Measurements from ENCODE around the gene BBOX1. TPM values are rescaled to one million over a fixed set of nuclear protein-coding genes. Genes with fewer than 3 reads are reported as not detected.
"Not testable (repeated sequence)": the region's sequence is repeated elsewhere in the genome, so short reads cannot be mapped to it uniquely, and the experiment has no call there.

Gene BBOX1
- polyA plus RNA-seq, 3 donors = not detected

- Histone ChIP-seq H3K27ac (ENCODE audit: low read depth in 1 of 2, low read length in 2 of 2) (no peak overlapping the region), H3K27me3 (ENCODE audit: control insufficient read depth in 2 of 2, insufficient read depth in 2 of 2, low read length in 2 of 2) (no peaks in the 10 kb centered on the region), H3K9ac (ENCODE audit: insufficient read depth, low read length, poor library complexity, severe bottlenecking) (no peak overlapping the region), H3K4me1 (ENCODE audit: control insufficient read depth in 1 of 2, insufficient read depth in 2 of 2, low read length in 2 of 2) (no peaks in the 10 kb centered on the region), H4K20me1 (ENCODE audit: insufficient read depth, low read length) (no peaks in the 10 kb centered on the region), H3K4me3 (replicated peaks in 1 of 3; ENCODE audit: low read depth in 2 of 3, low read length in 3 of 3) (no peak overlapping the region), H3K36me3 (replicated peaks in 1 of 2; ENCODE audit: control insufficient read depth in 1 of 2, insufficient read depth in 2 of 2, low read length in 2 of 2) (no peaks in the 10 kb centered on the region), H3K4me2 (replicated peaks; ENCODE audit: extremely low read depth, low read length, poor library complexity, severe bottlenecking) (no peak overlapping the region), H2AFZ (ENCODE audit: insufficient read depth, low read depth, low read length, poor library complexity, severe bottlenecking) (no peak overlapping the region), H3K79me2 (ENCODE audit: insufficient read depth, low read length) (no peaks in the 10 kb centered on the region), H3K9me3 (replicated peaks in 1 of 2; ENCODE audit: control insufficient read depth in 1 of 2, insufficient read depth in 1 of 2, low read length in 2 of 2) (peaks cover 10 to 17% of the 10 kb centered on the region in 2 donors)
- intact Hi-C loops (cut with micrococcal nuclease) = no loop called here
- Mint-ChIP-seq H3K9me3 (peaks cover under 1 to 11% (median 5%) of the 10 kb centered on the region in 7 donors), H3K27me3 (ENCODE audit: low read depth in 3 of 3) (peaks cover 0 to 1% (median 0%) of the 10 kb centered on the region in 3 donors), H3K36me3 (no peaks in the 10 kb centered on the region), H3K4me1 (no peaks in the 10 kb centered on the region), H3K4me3 (no peak overlapping the region), H3K27ac (no peak overlapping the region)
- no peak for DNase-seq
- no peak for TF ChIP-seq CTCF (IDR thresholded peaks at IDR 0.05)
These were observed 90.2 kb downstream of the BBOX1 start for GRCh38 chr11:27130806-27131205.

- WGBS (ENCODE audit: insufficient coverage) = 94% methylated on average over 5 of the region's 8 CpGs
- H3K36me3 Mint-ChIP-seq; DNase-seq; H3K4me1 Mint-ChIP-seq; H3K27me3 ChIP-seq (ENCODE audit: control insufficient read depth in 2 of 2, insufficient read depth in 2 of 2, low read length in 2 of 2); H3K27ac Mint-ChIP-seq; H3K4me3 ChIP-seq (replicated peaks in 1 of 3; ENCODE audit: low read depth in 2 of 3, low read length in 3 of 3); intact Hi-C loops (cut with micrococcal nuclease); H3K4me3 Mint-ChIP-seq; H3K79me2 ChIP-seq (ENCODE audit: insufficient read depth, low read length); H3K27ac ChIP-seq (ENCODE audit: low read depth in 1 of 2, low read length in 2 of 2); H3K27me3 Mint-ChIP-seq (ENCODE audit: low read depth in 3 of 3); H4K20me1 ChIP-seq (ENCODE audit: insufficient read depth, low read length); H3K4me2 ChIP-seq (replicated peaks; ENCODE audit: extremely low read depth, low read length, poor library complexity, severe bottlenecking); H3K36me3 ChIP-seq (replicated peaks in 1 of 2; ENCODE audit: control insufficient read depth in 1 of 2, insufficient read depth in 2 of 2, low read length in 2 of 2); H2AFZ ChIP-seq (ENCODE audit: insufficient read depth, low read depth, low read length, poor library complexity, severe bottlenecking); H3K4me1 ChIP-seq (ENCODE audit: control insufficient read depth in 1 of 2, insufficient read depth in 2 of 2, low read length in 2 of 2); H3K9ac ChIP-seq (ENCODE audit: insufficient read depth, low read length, poor library complexity, severe bottlenecking): not testable (repeated sequence)
- H3K9me3 Mint-ChIP-seq = peaks cover 2 to 22% (median 6%) of the 10 kb centered on the region in 7 donors
- H3K9me3 ChIP-seq (replicated peaks in 1 of 2; ENCODE audit: control insufficient read depth in 1 of 2, insufficient read depth in 1 of 2, low read length in 2 of 2) = peaks cover 16 to 21% of the 10 kb centered on the region in 2 donors
These were observed 95.3 kb downstream of the BBOX1 start for GRCh38 chr11:27135924-27136329.

Data from CD14-positive monocyte (primary cell).